Measurements from ENCODE around the gene SLC25A41. TPM values are rescaled to one million over a fixed set of nuclear protein-coding genes. Genes with fewer than 3 reads are reported as not detected.
A peak's percentile ranks its signal among the peaks of the same experiment; 100 is the strongest.

SLC25A41 gene
- total and polyA plus RNA-seq, 2 of the 13 experiments (the other 11 are each of a cell fraction or from before 2014, with no cell fraction given) = 0.33 to 0.95 TPM

DNA sequence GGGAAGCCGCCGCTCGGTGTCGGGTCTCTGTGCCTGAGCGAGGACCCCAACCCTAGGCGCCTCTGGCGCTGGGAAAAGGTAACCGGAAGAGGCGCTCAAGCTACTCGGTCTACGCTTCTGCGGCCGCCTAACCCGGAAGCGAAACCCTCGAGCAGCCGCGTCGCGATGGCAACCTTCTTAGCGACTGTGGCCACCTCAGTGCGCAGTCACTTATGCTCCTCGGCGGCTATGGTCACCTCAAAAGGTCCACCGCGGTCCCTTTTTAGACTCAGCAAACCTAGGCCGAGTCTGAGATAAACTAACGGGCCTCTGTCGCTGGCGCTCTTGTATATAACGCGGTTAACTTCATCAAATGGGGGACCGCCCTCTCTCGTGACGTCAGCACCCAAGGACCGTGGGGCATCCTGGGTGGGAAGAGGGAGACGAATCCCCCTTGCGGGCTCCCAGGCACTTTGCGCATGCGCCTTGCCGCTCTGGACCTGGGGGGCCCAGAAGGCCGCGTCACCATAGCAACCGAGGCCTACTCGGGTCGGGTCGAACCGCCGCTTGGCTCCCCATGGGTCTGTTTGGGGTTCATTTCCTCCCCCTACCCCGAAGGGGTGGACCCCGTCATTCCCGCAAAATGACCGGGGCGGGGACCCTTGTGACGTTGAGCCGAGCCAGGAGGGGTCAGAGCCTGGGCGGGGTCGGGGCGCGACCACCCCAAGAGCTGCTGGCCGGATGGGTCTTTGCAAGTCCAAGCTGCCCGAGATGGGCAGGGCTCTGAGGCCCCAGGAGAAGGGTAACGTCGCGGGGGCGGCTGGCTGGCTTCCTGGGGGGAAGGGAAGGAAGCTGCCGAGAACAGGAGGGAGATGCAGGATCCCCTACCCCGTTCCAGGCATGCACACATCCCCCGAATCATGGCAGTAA, 40.2 kb downstream of the SLC25A41 start, which contains the start of gene GTF2F1 (continued):
- TF ChIP-seq ZNF550 (CRISPR knock-in tag; IDR thresholded peaks at IDR 0.05; ENCODE audit: borderline replicate concordance) (no peak), DR1 (CRISPR knock-in tag; IDR thresholded peaks at IDR 0.05) (peak; percentile 31; the same call in 1 of the 2 replicates), RBM39 (IDR thresholded peaks at IDR 0.05; ENCODE audit: low read depth, low read length, poor library complexity, severe bottlenecking) (peak; percentile 16), TGIF2 (CRISPR knock-in tag; IDR thresholded peaks at IDR 0.05) (0 out of 2 replicates have a peak, but pooled peaks have one; percentile 15), ZFX (CRISPR knock-in tag; IDR thresholded peaks at IDR 0.05; ENCODE audit: low read depth) (peak; percentile 94), KLF16 (CRISPR knock-in tag; IDR thresholded peaks at IDR 0.05) (peak in 1 of 2 experiments; percentile 66; a peak in 2 of 4 replicates), RFX1 (IDR thresholded peaks at IDR 0.05) (peak; percentile 89), NR2C2 (CRISPR knock-in tag; IDR thresholded peaks at IDR 0.05; ENCODE audit: borderline replicate concordance) (peak; percentile 99), ZNF30 (CRISPR knock-in tag; IDR thresholded peaks at IDR 0.05) (no peak), CENPT (CRISPR knock-in tag; IDR thresholded peaks at IDR 0.05; ENCODE audit: low read depth) (no peak), ELF3 (CRISPR knock-in tag; IDR thresholded peaks at IDR 0.05) (0 out of 2 replicates have a peak, but pooled peaks have one; percentile 31), NKX3-1 (CRISPR knock-in tag; IDR thresholded peaks at IDR 0.05) (no peak), HDAC1 (CRISPR knock-in tag; IDR thresholded peaks at IDR 0.05) (peak; percentile 76)
- TF ChIP-seq, protein P1, sequence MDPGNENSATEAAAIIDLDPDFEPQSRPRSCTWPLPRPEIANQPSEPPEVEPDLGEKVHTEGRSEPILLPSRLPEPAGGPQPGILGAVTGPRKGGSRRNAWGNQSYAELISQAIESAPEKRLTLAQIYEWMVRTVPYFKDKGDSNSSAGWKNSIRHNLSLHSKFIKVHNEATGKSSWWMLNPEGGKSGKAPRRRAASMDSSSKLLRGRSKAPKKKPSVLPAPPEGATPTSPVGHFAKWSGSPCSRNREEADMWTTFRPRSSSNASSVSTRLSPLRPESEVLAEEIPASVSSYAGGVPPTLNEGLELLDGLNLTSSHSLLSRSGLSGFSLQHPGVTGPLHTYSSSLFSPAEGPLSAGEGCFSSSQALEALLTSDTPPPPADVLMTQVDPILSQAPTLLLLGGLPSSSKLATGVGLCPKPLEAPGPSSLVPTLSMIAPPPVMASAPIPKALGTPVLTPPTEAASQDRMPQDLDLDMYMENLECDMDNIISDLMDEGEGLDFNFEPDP (CRISPR knock-in tag; conservative IDR thresholded peaks at IDR 0.05) = no peak
- TF ChIP-seq, protein P2, sequence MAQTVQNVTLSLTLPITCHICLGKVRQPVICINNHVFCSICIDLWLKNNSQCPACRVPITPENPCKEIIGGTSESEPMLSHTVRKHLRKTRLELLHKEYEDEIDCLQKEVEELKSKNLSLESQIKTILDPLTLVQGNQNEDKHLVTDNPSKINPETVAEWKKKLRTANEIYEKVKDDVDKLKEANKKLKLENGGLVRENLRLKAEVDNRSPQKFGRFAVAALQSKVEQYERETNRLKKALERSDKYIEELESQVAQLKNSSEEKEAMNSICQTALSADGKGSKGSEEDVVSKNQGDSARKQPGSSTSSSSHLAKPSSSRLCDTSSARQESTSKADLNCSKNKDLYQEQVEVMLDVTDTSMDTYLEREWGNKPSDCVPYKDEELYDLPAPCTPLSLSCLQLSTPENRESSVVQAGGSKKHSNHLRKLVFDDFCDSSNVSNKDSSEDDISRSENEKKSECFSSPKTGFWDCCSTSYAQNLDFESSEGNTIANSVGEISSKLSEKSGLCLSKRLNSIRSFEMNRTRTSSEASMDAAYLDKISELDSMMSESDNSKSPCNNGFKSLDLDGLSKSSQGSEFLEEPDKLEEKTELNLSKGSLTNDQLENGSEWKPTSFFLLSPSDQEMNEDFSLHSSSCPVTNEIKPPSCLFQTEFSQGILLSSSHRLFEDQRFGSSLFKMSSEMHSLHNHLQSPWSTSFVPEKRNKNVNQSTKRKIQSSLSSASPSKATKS (CRISPR knock-in tag; IDR thresholded peaks at IDR 0.05) = peak; percentile 63; the same call in 1 of the 2 replicates
- TF ChIP-seq, protein P3, sequence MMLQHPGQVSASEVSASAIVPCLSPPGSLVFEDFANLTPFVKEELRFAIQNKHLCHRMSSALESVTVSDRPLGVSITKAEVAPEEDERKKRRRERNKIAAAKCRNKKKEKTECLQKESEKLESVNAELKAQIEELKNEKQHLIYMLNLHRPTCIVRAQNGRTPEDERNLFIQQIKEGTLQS (CRISPR knock-in tag; IDR thresholded peaks at IDR 0.05) = 0 out of 2 replicates have a peak, but pooled peaks have one; percentile 11
- TF ChIP-seq, protein P4, sequence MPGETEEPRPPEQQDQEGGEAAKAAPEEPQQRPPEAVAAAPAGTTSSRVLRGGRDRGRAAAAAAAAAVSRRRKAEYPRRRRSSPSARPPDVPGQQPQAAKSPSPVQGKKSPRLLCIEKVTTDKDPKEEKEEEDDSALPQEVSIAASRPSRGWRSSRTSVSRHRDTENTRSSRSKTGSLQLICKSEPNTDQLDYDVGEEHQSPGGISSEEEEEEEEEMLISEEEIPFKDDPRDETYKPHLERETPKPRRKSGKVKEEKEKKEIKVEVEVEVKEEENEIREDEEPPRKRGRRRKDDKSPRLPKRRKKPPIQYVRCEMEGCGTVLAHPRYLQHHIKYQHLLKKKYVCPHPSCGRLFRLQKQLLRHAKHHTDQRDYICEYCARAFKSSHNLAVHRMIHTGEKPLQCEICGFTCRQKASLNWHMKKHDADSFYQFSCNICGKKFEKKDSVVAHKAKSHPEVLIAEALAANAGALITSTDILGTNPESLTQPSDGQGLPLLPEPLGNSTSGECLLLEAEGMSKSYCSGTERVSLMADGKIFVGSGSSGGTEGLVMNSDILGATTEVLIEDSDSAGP (CRISPR knock-in tag; IDR thresholded peaks at IDR 0.05; ENCODE audit: borderline replicate concordance) = peak; percentile 30; the same call in 1 of the 2 replicates
- TF ChIP-seq, protein P5, sequence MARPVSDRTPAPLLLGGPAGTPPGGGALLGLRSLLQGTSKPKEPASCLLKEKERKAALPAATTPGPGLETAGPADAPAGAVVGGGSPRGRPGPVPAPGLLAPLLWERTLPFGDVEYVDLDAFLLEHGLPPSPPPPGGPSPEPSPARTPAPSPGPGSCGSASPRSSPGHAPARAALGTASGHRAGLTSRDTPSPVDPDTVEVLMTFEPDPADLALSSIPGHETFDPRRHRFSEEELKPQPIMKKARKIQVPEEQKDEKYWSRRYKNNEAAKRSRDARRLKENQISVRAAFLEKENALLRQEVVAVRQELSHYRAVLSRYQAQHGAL (CRISPR knock-in tag; IDR thresholded peaks at IDR 0.05; ENCODE audit: not compliant biosample characterization) = peak; percentile 63

Data from HepG2 (cell line).